GM20000 (cell line): Measurements from ENCODE around the gene TMED4.
"Not testable (repeated sequence)": the region's sequence is repeated elsewhere in the genome, so short reads cannot be mapped to it uniquely, and the experiment has no call there.

ENCODE experiments used
- DNase-seq: peaks from one replicate; pipeline ENCODE4 v3.0.0; 2012; ENCODE audit warnings: low spot score
- CTCF ChIP-seq: IDR thresholded peaks from 2 replicates; pipeline ENCODE4 v1.5.1; 2012; ENCODE audit warnings: mild to moderate bottlenecking, control low read depth; ENCODE audit errors: extremely low read depth, missing control alignments

The TMED4 gene

DNA sequence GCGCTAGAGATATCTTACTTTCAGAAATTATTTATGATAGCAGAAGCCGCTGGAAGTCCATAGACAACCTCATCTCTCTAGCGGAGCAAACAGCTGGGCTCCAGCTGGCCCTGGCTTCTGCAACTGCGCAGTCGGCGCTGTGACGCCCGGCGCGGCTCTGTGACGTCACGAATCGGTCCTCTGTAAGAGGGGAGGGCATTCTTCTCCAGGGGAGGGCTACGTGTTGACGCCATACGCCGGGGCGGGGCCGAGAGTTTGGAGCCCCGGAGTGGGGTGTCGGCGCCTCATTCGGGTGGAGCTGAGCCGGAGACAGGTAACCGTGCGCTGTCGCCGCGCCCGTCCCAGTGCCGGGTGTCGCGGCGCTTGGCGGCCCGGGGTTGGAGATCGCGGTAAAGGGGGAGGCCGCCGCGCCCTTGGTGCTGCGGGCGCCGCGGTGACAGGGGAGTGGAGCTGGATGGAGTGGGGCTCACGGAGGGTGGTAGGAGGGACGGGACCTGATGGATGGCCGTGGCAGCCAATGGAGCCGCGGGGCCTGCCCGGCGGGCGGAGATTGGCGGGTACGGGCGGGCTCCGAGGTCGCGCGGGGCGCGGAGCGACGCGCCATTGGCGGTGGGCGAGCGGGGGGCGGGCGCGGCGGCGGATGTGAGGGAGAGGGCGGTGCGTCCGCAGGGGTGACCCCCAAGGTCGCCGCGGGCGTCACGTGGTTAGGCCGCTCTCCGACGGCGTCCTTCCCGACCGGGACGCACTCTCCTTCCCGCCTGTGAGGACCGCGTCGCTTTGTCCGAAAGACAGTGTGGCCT, 24.5 kb upstream of the TMED4 start, which contains the start of gene OGDH:
Gene OGDH, plus strand, starts transcription at position 287 of the 800 bp plus-strand sequence. CDS start 17,717 bp downstream, outside the sequence.
- peak; percentile 99 for DNase-seq
- no peak for TF ChIP-seq CTCF

GRCh38 chr7:44604941-44605340, 22.9 kb upstream of the TMED4 start:
- DNase-seq = no peak
- no peak for TF ChIP-seq CTCF

DNA sequence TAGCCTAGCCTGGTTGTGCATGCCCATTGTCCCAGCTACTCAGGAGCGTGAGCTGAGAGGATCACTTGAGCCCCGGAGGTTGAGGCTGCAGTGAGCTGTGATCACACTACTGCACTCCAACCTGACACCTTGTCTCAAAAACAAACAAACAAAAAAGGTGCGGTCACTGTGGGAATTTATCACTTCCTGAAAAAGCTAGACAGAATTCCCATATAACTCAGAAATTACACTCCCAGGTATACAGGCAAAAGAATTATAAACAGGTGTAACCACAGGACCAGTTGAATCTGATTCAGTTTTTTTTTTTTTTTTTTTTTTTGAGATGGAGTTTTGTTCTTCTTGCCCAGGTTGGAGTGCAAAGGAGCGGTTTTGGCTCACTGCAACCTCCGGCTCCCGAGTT, 21.2 kb upstream of the TMED4 start:
- DNase-seq = no peak
- TF ChIP-seq CTCF = no peak

DNA sequence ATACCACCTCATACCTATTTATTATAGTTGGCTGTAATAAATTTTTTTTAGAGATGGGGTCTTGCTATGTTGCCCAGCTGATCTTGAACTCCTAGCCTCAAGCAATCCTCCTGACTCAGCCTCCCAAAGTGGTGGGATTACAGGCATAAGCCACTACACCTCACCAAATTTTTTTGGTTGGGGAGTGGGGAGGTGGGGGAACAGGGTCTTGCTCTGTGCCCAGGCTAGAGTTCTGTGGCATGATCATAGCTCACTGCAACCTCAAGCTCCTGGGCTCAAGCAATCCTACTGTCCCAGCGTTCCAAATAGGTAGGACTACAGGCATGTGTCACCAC, 20.5 kb upstream of the TMED4 start:
- no peak for DNase-seq
- TF ChIP-seq CTCF = no peak

DNA sequence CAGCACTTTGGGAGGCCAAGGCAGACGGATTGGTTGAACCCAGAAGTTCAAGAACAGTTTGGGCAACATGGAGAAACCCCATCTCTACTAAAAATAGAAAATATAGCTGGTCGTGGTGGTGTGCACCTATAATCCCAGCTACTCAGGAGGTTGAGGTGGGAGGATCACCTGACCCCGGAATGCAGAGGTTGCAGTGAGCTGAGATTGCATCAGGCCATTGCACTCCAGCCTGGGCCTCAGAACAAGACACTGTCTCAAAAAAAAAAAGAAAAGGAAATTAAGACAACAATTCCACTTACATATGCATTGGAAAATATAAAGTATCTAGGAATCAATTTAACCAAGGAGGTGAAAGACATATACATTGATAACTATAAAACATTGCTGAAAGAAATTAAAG, 17.2 kb upstream of the TMED4 start:
- TF ChIP-seq CTCF = no peak
- no peak for DNase-seq

DNA sequence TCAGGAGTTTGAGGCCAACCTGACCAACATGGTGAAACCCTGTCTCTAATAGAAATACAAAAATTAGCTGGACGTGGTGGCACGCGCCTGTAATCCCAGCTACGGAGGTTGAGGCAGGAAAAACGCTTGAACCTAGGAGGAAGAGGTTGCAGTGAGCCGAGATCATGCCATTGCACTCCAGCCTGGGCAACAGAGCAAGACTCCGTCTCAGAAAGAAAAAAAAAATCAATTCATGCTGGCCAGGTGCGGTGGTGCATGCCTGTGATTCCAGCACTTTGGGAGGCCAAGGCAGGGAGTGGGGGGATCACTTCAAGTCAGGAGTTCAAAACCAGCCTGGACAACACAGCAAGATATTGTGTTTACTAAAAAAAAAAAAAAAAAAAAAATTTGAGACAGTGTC, 15.2 kb upstream of the TMED4 start:
- not testable (repeated sequence) for DNase-seq

DNA sequence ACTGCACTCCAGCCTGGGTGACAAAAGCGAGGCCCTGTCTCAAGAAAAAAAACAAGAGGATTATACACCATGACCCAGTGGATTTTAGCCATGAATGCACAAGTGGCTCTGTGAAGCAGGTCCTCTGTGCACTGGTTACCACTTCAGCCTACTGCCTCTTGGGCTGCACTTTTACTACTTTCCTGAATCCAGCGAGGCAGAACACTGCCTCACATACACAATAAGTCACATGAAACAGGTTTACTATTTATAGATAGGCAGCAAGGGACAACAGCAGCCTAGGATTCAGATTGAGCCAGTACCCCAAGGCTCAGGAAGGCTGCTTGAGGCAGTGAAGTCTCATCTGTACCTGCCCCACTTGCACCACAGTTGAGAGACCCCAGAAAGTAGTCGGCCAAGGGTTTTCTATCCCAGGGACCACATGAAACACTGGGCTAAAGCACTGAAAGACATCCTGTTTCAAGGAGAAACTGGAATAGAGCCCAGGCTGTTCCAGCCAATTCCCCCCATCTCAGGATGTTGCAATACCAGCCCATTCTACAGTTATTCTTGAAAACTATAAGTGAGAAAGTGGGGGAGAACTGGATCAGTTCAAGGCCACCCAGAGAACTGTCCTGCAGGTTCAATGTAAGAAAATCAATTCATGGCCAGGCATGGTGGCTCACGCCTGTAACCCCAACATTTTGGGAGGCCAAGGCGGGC, 14.1 kb upstream of the TMED4 start:
- no peak for TF ChIP-seq CTCF
- DNase-seq = no peak
